B cell (primary cell): ENCODE measurements around the gene ZNF18. TPM values are rescaled to one million over a fixed set of nuclear protein-coding genes. Genes with fewer than 3 reads are reported as not detected.

Experiments used
- ATAC-seq: fragments of 200-7000 bp; cut with Tn5 transposase; one replicate; pipeline ENCODE4 v1.10.0; 2021; ENCODE audit warnings: low read depth, mild to moderate bottlenecking, moderate number of reproducible peaks, moderate library complexity
- CTCF ChIA-PET: fragments of 350-600 bp; sonication (Branson Sonifier 250); formaldehyde crosslinking; loops from one replicate; lab custom pipeline; 2021; ENCODE audit warnings: antibody characterized with exemption, inconsistent platforms; lab: Charles Lee
- POLR2A ChIA-PET: fragments of 350-600 bp; sonication (Branson Sonifier 250); formaldehyde crosslinking; loops from one replicate; lab custom pipeline; 2021; ENCODE audit warnings: antibody characterized with exemption; lab: Charles Lee
- DNase-seq: peaks from one replicate; pipeline ENCODE4 v3.0.0; 2013
- H2AFZ ChIP-seq: 2 replicates; pipeline ENCODE4 v1.6.1; 2012; ENCODE audit warnings: mild to moderate bottlenecking, low read depth, low read length; ENCODE audit not compliant: insufficient read depth, poor library complexity, severe bottlenecking
- H3K27ac ChIP-seq, 2 donors: 1 replicate in 1 of 2; 2 replicates in 1 of 2; pipeline ENCODE4 v1.5.1; 2012 to 2013; ENCODE audit warnings: low read length in 2 of 2, mild to moderate bottlenecking in 2 of 2, moderate library complexity in 1 of 2
- H3K27me3 ChIP-seq, 4 experiments: fragments of 200-600 bp in 1 of 4; sonication (generic) in 1 of 4; replicated peaks in 1 of 4; 1 replicate in 2 of 4; 2 replicates in 2 of 4; pipeline versions ENCODE4 v1.6.1 to v1.7.0; 2013 to 2016; ENCODE audit warnings: low read length in 3 of 4, mild to moderate bottlenecking in 2 of 4, mixed read lengths in 1 of 4, moderate library complexity in 1 of 4; ENCODE audit not compliant: insufficient read depth in 4 of 4, control insufficient read depth in 3 of 4; ENCODE audit errors: control extremely low read depth in 1 of 4
- H3K36me3 ChIP-seq, 2 experiments: replicated peaks in 1 of 2; 1 replicate in 1 of 2; 2 replicates in 1 of 2; pipeline versions ENCODE4 v1.6.1 to v1.7.1; 2013; ENCODE audit warnings: low read length in 1 of 2; ENCODE audit not compliant: insufficient read depth in 2 of 2, control insufficient read depth in 1 of 2; ENCODE audit errors: control extremely low read depth in 1 of 2, extremely low read depth in 1 of 2
- H3K4me1 ChIP-seq, 2 donors: fragments of 200-600 bp in 1 of 2; sonication (generic) in 1 of 2; 1 replicate in 1 of 2; 2 replicates in 1 of 2; pipeline versions ENCODE4 v1.5.1 to v1.6.1; 2013 to 2017; ENCODE audit warnings: low read length in 2 of 2; ENCODE audit not compliant: control insufficient read depth in 2 of 2, insufficient read depth in 2 of 2
- H3K4me2 ChIP-seq: replicated peaks from 2 replicates; pipeline ENCODE3; 2012; ENCODE audit warnings: mild to moderate bottlenecking, low read depth, low read length; ENCODE audit not compliant: poor library complexity, severe bottlenecking
- H3K4me3 ChIP-seq, 5 experiments: fragments of 200-600 bp in 1 of 5; sonication (generic) in 1 of 5; 1 replicate in 3 of 5; 2 replicates in 2 of 5; pipeline versions ENCODE4 v1.5.1 to v1.7.0; 2011 to 2016; ENCODE audit warnings: low read length in 4 of 5, mild to moderate bottlenecking in 4 of 5, low read depth in 2 of 5, control low read depth in 1 of 5, moderate library complexity in 1 of 5; ENCODE audit not compliant: insufficient read depth in 1 of 5; ENCODE audit errors: control extremely low read depth in 1 of 5, extremely low read depth in 1 of 5
- H3K79me2 ChIP-seq: fragments of 200-600 bp; sonication (generic); one replicate; pipeline ENCODE4 v1.6.0; 2016; ENCODE audit warnings: low read length; ENCODE audit not compliant: control insufficient read depth, insufficient read depth
- H3K9ac ChIP-seq: fragments of 200-600 bp; sonication (generic); 2 replicates; pipeline ENCODE4 v1.6.1; 2017; ENCODE audit warnings: mild to moderate bottlenecking, low read length, moderate library complexity
- H3K9me3 ChIP-seq, 3 donors: one replicate each; pipeline versions ENCODE4 v1.6.1 to v1.7.1; 2013; ENCODE audit warnings: low read length in 2 of 3; ENCODE audit not compliant: control insufficient read depth in 2 of 3, insufficient read depth in 1 of 3; ENCODE audit errors: control extremely low read depth in 1 of 3
- H4K20me1 ChIP-seq: 2 replicates; pipeline ENCODE4 v1.6.0; 2012; ENCODE audit warnings: mild to moderate bottlenecking, low read length; ENCODE audit not compliant: insufficient read depth, control insufficient read depth, poor library complexity, severe bottlenecking
- H3K27ac Mint-ChIP-seq: one replicate; pipeline ENCODE4 v1.8.0; 2021; ENCODE audit warnings: mixed read lengths
- H3K27me3 Mint-ChIP-seq: one replicate; pipeline ENCODE4 v1.8.0; 2021; ENCODE audit warnings: mixed read lengths
- H3K4me1 Mint-ChIP-seq: one replicate; pipeline ENCODE4 v1.8.0; 2021; ENCODE audit warnings: mixed read lengths
- H3K4me3 Mint-ChIP-seq: one replicate; pipeline ENCODE4 v1.8.0; 2021; ENCODE audit warnings: mixed read lengths
- H3K9me3 Mint-ChIP-seq: one replicate; pipeline ENCODE4 v1.8.0; 2022; ENCODE audit warnings: mixed read lengths; ENCODE audit not compliant: insufficient read depth
- CTCF ChIP-seq: fragments of 200-600 bp; IDR thresholded peaks from one replicate; pipeline ENCODE4 v1.8.0; 2022; ENCODE audit warnings: antibody characterized with exemption, mild to moderate bottlenecking
- EZH2 ChIP-seq: IDR thresholded peaks from 2 replicates; pipeline ENCODE4 v1.6.1; 2012; ENCODE audit warnings: borderline replicate concordance, low read depth, mild to moderate bottlenecking, moderate library complexity, low read length; ENCODE audit not compliant: insufficient read depth, poor library complexity, severe bottlenecking
- WGBS: methylation state at CpG from one replicate; pipeline ENCODE4 v1.1.5; 2013; ENCODE audit warnings: missing lambda C conversion rate; ENCODE audit not compliant: insufficient coverage; 5-methylcytosine and 5-hydroxymethylcytosine counted together
- intact Hi-C: fragments of 100-400 bp; cut with micrococcal nuclease; formaldehyde crosslinking; loops from one replicate; pipeline ENCODE4 v1.10.0; 2022
- polyA plus RNA-seq: library from polyadenylated mRNA; depleted of rRNA; stranded (reverse); fragments of >200 nt; gene quantifications from 2 replicates; pipeline ENCODE4 v1.2.3, GENCODE V29; 2012
- total RNA-seq, 2 donors: library from RNA; stranded (reverse); fragments of 120-200 nt in 1 of 2; gene quantifications; 1 replicate in 1 of 2; 2 replicates in 1 of 2; pipeline versions ENCODE4 v1.2.3 to v1.2.4, GENCODE V29; 2013 to 2022

The ZNF18 gene
- total and polyA plus RNA-seq, 2 donors (not counting 1 experiment from before 2014, with no cell fraction given) = 8.9 to 10.5 TPM

- H4K20me1 ChIP-seq = no peaks in the 10 kb centered on the region
- H3K27ac ChIP-seq = no peak overlapping the region
- no peak for ATAC-seq
- no CpG with 5 or more reads among the region's 4 CpGs for WGBS
- no peak overlapping the region for H3K4me2 ChIP-seq
- no peaks in the 10 kb centered on the region for H3K27me3 ChIP-seq
- Mint-ChIP-seq H3K27me3 (no peaks in the 10 kb centered on the region), H3K27ac (no peak overlapping the region), H3K4me1 (no peaks in the 10 kb centered on the region), H3K9me3 (no peaks in the 10 kb centered on the region), H3K4me3 (no peak overlapping the region)
- intact Hi-C loops = no loop called here
- no peak overlapping the region for H3K9ac ChIP-seq
- TF ChIP-seq EZH2 (no peak), CTCF (no peak)
- no peaks in the 10 kb centered on the region for H3K9me3 ChIP-seq
- no peak overlapping the region for H3K4me3 ChIP-seq
- DNase-seq = no peak
- POLR2A ChIA-PET = no interaction called here
- no peak overlapping the region for H2AFZ ChIP-seq
- H3K79me2 ChIP-seq = no peaks in the 10 kb centered on the region
- peaks cover 11 to 59% of the 10 kb centered on the region in 2 experiments for H3K36me3 ChIP-seq
- H3K4me1 ChIP-seq = no peaks in the 10 kb centered on the region
- CTCF ChIA-PET = no interaction called here
Observed at GRCh38 chr17:11981862-11982261, 15.4 kb downstream of the ZNF18 start.

- Mint-ChIP-seq H3K27ac (no peak overlapping the region), H3K9me3 (no peaks in the 10 kb centered on the region), H3K27me3 (no peaks in the 10 kb centered on the region), H3K4me3 (no peak overlapping the region), H3K4me1 (no peaks in the 10 kb centered on the region)
- peaks cover 11 to 58% of the 10 kb centered on the region in 2 experiments for H3K36me3 ChIP-seq
- ChIA-PET POLR2A (no interaction called here), CTCF (interaction anchor here (0.7 kb wide), 1 partner anchor 12 kb away, joined by 3 read pairs; no protein-coding TSS in a partner anchor)
- 67% methylated on average over 2 of the region's 2 CpGs for WGBS
- H3K27ac ChIP-seq = no peak overlapping the region
- no peak for ATAC-seq
- DNase-seq = no peak
- TF ChIP-seq EZH2 = no peak
- no peak for TF ChIP-seq CTCF
- H2AFZ ChIP-seq = no peak overlapping the region
- H3K4me1 ChIP-seq = no peaks in the 10 kb centered on the region
- no peaks in the 10 kb centered on the region for H3K9me3 ChIP-seq
- H3K4me3 ChIP-seq = no peak overlapping the region
- H3K9ac ChIP-seq = no peak overlapping the region
- no peaks in the 10 kb centered on the region for H4K20me1 ChIP-seq
- no peaks in the 10 kb centered on the region for H3K27me3 ChIP-seq
- intact Hi-C loops = no loop called here
- H3K4me2 ChIP-seq = no peak overlapping the region
- no peaks in the 10 kb centered on the region for H3K79me2 ChIP-seq
Observed at GRCh38 chr17:11980813-11981212, 16.5 kb downstream of the ZNF18 start.
